ENCODE data around the gene NINL.
A peak's percentile ranks its signal among the peaks of the same experiment; 100 is the strongest.

GRCh38 chr20:25439328-25439727, 146.0 kb downstream of the NINL start:
- no peak for TF ChIP-seq CTCF (IDR thresholded peaks at IDR 0.05; ENCODE audit: insufficient read depth, low read length)
- TF ChIP-seq SPI1 (IDR thresholded peaks at IDR 0.05; ENCODE audit: borderline replicate concordance, low read depth) = peak; percentile 85
- no peak for TF ChIP-seq REST (IDR thresholded peaks at IDR 0.05; ENCODE audit: insufficient replicate concordance, low read depth)
- TF ChIP-seq POLR2AphosphoS5 (IDR thresholded peaks at IDR 0.05; ENCODE audit: low read depth) = no peak

Data from HL-60 (cell line).